Stimulated activated CD8-positive, alpha-beta memory T cell treated with anti-CD3 and anti-CD28 coated beads, Interleukin-12 subunit alpha, Interleukin-12 subunit beta, amount 100 ng/mL, for 24 hours (primary cell): ENCODE data around the gene C20orf144.
"Not testable (repeated sequence)": the region's sequence is repeated elsewhere in the genome, so short reads cannot be mapped to it uniquely, and the experiment has no call there.

ENCODE experiments used
- DNase-seq: peaks from one replicate; pipeline ENCODE4 v3.0.0-alpha.2; 2020; ENCODE audit errors: extremely low read depth

Gene C20orf144

GRCh38 chr20:33662172-33662571, at the start of gene C20orf144:
Gene C20orf144 (plus strand): TSS chr20:33662327. CDS start chr20:33662346, 19 bp downstream.
- no peak for DNase-seq

GRCh38 chr20:33621717-33622400, 40.3 kb upstream of the C20orf144 start:
- no peak for DNase-seq

DNA sequence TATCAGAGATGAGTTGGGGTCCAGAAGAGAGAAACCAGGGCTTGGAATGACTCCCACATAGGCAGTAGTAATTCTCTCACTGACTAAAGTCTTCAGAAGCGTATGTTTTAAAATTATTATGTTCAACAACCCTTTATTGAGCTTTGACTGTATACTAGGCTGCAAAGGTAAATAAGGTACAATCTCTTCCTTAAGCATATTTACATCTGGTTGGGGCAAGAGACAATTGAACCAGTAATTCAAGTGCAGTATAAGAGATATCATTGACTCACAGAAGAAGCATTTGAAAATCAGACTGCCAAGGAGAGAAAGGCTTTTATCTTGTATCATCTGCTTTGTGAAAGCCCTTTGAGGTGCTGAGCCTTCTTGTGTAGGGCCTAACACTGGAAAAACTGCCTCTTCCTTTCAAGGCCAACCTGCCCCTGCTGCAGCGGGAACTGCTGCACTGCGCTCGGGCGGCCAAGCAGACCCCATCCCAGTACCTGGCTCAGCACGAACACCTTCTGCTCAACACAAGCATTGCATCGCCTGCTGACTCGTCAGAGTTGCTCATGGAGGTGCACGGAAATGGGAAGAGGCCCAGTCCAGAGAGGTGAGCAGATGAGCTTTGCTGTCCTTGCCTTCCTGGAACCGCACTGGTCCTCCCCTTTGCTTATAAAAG, 39.3 kb upstream of the C20orf144 start:
- no peak for DNase-seq

- no peak for DNase-seq
Measured at GRCh38 chr20:33624399-33624798, 37.7 kb upstream of the C20orf144 start.

GRCh38 chr20:33626190-33626589, 35.9 kb upstream of the C20orf144 start:
- DNase-seq, result no peak

- DNase-seq, result no peak
Measured at GRCh38 chr20:33627577-33628216, 34.4 kb upstream of the C20orf144 start.

- no peak for DNase-seq
Measured at GRCh38 chr20:33629533-33629932, 32.6 kb upstream of the C20orf144 start.

DNA sequence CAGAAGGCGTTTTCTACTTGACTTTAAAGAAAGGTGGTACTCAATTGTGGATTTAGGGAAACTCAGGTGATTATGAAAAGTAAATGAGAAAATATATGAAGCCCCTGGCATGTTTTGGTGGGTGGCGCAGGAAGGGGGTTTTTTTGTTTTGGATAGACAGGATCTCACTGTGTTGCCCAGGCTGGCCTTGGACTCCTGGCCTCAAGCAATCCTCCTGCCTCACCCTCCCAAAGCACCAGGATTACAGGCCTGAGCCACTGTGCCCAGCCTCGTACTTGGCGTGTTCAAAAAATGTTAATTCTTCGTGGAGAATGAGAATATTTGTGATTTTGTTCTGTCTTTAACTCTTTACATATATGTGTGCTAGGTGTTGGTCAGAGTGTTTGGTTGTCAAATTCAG, 32.1 kb upstream of the C20orf144 start:
- DNase-seq, result no peak

DNA sequence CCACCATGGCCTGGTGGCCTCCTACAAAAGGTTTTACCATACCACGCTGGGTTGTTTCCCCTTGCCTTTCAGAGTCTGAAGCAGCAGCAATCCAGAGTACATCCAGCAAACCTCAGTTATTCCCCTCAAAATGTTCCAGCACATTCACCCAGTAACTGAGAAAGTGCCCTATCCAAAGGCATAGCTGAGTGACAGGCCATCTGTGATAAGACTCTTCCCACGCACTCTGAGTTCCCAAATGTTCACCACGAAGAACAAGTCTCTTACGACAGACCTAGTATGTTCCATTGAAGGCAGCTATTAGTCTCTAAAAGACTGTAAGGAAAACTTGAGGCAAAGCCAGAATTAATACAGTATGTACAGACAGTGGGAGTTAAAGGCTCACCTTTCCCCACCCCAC, 31.6 kb upstream of the C20orf144 start:
- no peak for DNase-seq

DNA sequence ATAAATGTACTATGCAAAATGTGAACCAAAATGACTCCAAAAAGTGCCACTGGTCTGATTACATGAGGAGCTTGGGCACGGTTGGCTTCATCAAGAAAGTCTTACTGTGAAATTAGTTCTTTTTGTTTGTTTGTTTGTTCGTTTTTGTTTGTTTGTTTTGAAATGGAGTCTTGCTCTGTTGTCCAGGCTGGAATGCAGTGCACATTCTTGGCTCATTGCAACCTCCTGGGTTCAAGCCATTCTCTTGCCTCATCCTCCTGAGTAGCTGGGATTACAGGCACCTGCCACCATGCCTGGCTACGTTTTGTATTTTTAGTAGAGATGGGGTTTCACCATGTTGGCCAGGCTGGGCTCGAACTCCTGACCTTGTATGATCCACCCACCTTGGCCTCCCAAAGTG, 30.2 kb upstream of the C20orf144 start:
- not testable (repeated sequence) for DNase-seq

DNA sequence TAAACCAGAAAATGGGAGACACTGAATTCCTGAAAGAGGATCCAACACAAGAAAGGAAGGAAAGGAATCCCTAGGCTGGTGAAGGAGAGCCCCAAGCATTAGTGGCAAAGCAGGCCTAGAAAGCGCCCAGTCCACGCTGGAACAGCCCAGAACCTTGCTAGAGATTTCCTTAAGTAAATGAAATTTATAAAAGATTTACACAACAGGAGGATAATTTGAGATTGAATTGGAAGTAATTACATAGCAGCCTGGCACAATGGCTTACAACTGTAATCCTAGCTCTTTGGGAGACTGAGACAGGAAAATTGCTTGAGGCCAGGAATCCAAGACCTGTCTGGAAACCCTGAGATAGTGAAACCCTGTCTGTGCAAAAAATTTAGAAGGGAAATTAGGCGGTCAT, 26.8 kb upstream of the C20orf144 start:
- no peak for DNase-seq

DNA sequence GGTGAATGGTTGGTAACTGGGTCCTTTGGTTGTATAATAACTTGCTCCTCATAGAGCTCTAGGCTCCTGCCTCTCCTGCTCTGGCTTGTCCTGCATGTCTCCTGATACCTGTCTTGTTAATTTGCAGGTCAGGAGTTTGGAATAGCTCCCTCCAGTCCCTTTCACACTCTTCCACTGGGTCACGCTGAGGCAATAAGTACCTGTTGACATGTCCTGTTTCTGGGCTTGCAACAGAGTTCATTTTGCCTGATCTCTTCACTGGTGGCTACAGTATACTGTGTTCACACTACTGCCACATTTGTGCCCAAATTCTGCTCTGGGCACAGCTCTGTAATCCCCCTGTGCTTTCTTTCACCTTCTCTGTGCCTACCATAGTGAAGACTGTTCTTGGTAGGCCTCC, 25.4 kb upstream of the C20orf144 start:
- no peak for DNase-seq

GRCh38 chr20:33640287-33640686, 21.8 kb upstream of the C20orf144 start:
- no peak for DNase-seq

DNA sequence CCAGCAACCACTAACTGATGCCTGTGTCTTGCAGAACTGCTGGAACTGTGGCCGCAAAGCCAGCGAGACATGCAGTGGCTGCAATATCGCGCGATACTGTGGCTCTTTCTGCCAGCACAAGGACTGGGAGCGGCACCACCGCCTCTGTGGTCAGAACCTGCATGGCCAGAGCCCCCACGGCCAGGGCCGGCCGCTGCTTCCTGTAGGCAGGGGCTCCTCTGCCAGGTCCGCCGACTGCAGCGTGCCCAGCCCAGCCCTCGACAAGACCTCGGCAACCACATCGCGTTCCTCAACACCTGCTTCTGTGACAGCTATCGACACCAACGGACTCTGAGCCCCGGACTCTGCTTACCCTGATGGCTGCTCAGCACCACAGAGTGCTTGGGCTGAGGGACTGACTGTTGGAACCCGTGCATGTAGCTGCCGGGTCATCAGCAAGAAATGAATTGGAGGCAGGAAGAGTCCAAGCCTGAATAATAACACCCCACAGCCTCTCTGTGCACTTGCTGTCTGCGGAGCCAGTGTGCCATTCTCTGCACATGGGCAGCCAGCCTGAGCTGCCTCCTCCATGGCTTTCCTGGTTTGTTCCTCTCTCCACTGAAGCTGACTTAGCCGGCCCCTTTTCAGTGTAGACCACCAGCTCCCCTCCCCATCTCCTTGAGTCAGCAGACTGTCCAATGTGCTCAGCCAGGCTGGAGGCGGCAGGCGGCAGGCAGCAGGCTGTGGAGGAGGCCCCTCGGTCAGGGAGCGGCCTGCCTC, 17.6 kb upstream of the C20orf144 start:
- no peak for DNase-seq

GRCh38 chr20:33645072-33645358, 17.1 kb upstream of the C20orf144 start:
- DNase-seq, result no peak

DNA sequence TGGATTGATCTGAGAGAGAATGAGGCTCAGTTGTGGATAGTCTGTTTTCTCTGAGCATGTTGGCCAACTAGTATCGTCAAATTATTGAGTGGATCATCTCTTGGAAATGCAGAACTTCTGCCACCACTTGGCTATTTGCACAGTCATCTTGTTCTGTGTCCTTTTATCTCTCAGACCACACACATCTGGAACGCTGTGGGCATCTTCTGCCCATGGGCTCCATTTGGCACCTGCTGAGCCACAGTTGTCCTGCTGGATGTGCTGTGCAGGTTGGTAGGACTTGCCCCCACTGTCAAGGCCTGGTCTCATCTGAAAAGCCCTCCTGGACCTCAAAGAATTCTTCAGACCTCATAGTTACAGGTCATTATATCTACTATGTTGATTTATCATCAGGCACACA, 16.7 kb upstream of the C20orf144 start:
- DNase-seq, result no peak

DNA sequence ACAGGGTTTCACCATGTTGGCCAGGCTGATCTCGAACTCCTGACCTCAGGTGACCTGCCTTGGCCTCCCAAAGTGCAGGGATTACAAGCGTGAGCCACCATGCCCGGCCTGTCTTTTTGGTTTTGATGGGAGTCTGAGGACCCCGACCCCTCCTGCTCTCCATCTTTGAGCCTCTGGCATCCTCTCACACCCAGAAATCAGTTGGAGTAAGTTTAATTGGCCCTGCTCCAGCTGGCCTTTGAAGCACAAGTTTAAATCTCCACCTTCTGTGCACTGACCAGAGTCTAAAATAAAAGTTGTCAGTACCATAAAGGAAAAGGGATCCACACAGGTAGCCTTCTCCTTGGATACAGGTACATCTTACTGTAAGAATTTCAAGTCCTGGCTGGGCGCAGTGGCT, 15.9 kb upstream of the C20orf144 start:
- no peak for DNase-seq

- not testable (repeated sequence) for DNase-seq
Measured at GRCh38 chr20:33646959-33647602, 15.0 kb upstream of the C20orf144 start.

- DNase-seq, result no peak
Measured at GRCh38 chr20:33647603-33648395, 14.3 kb upstream of the C20orf144 start.

GRCh38 chr20:33648396-33649004, 13.6 kb upstream of the C20orf144 start:
- no peak for DNase-seq

DNA sequence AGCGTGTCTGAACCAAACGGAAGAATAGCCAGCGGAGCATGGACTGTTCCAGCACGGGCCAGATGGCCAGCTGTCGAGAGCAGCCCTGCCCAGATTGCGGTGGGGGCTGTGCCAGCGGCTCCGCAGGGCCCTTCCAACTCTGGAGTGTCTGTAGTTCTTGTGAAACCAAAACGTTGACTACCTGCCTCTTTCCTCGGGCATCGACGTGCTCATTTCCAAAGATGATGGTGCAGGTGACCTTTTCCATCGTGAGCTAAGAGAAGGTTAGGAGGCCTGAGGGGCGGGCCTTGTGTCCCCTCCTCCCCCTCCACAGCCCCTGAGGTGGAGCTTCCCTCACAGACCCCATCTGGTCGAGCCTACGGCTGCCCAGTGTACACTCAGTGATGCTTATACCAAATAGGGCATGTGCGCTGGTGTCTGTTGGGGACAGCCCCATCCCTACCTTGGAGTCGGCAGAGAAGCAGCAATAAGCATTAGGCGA, 12.9 kb upstream of the C20orf144 start:
- DNase-seq, result no peak
